Endothelial cell of hepatic sinusoid (primary cell): Measurements from ENCODE around the gene MEIOB.
"Not testable (repeated sequence)": the region's sequence is repeated elsewhere in the genome, so short reads cannot be mapped to it uniquely, and the experiment has no call there.

Source experiments
- in situ Hi-C: cut with HindIII; loops from 2 replicates; pipeline ENCODE4 v1.10.0; 2017; ENCODE audit warnings: low sequenced_read_pairs

The MEIOB gene

GRCh38 chr16:1908184-1908583 is 36.2 kb upstream of the MEIOB start:
- in situ Hi-C loops = no loop called here

- in situ Hi-C loops = no loop called here
Observed at GRCh38 chr16:1907226-1907860, 35.4 kb upstream of the MEIOB start.

DNA sequence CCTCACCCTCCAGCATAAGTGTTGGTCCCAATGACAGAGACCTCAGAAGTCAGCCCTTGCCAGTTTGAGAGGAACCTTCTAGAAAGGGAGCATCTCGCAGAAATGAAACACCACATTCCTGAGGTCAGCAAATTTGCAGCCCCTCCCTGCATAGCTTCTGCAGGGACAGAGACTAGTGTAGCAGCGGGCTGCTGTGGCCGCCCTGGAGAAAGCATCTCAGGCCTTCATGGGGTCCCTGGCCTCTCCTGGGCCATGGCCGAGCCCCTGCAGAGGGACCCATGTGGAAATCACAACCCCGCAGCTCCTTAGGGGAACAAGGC is 34.8 kb upstream of the MEIOB start:
- in situ Hi-C loops = no loop called here

DNA sequence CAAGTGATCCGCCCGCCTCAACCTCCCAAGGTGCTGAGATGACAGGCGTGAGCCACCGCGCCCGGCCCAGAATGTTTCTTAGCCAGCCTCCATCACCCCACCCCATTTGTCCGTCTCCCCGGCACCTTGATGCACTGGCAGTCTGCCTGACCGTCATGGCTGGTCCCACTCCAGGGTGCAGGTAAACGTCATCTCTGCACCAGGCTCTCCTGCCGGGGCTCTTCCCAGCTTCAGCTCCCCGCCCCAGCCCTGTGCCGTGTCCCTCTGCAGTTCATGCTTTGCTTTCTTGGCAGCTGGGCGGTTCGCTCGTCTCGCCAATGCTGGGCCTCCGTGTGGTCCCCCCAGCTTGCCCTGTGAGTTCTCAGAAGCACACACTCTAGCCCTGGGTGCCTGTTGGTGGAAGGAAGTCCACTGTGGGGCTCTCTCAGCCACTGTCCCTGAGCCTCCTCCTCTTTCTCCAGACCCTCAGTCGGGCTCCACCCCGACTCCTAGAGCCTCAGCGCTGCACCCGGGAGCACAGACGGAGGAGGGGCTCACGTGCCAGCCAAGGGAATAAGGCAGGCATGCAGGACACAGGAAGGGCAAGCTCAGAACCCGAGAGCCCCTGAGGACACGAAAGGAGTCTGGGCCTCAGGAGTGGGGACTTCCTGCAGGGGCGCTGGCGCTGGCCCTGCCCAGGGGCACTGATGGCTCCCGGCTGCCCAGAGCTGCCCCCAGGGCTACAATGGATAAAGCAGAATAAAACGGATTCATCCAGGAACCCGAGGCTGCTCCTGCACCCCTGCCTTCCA is 34.3 kb upstream of the MEIOB start:
- in situ Hi-C loops = no loop called here

- in situ Hi-C loops = no loop called here
Observed at GRCh38 chr16:1903845-1904840, 32.2 kb upstream of the MEIOB start.

DNA sequence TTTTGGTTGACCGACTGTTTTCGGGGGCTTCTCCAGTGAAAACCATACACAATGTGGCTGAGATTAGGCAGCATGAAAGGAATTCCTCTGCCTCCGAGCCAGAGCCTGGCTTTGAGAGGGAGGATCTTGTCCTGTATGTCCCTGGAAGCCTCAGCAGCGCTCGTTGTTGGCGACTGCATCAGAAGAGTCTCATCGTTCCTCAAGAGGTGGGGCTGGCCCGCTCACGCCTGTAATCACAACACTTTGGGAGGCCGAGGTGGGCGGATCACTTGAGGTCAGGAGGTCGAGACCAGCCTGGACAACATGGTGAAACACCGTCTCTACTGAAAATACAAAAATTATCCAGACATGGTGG is 31.2 kb upstream of the MEIOB start:
- in situ Hi-C loops = no loop called here

GRCh38 chr16:1902547-1903219 is 30.7 kb upstream of the MEIOB start:
- in situ Hi-C loops = no loop called here

- in situ Hi-C loops = no loop called here
Observed at GRCh38 chr16:1900452-1900774, 28.4 kb upstream of the MEIOB start.

GRCh38 chr16:1899641-1900451 is 27.9 kb upstream of the MEIOB start:
- in situ Hi-C loops = no loop called here

GRCh38 chr16:1897692-1898091 is 25.7 kb upstream of the MEIOB start:
- in situ Hi-C loops = not testable (repeated sequence)

- in situ Hi-C loops = no loop called here
Observed at GRCh38 chr16:1895949-1896675, 24.1 kb upstream of the MEIOB start.

DNA sequence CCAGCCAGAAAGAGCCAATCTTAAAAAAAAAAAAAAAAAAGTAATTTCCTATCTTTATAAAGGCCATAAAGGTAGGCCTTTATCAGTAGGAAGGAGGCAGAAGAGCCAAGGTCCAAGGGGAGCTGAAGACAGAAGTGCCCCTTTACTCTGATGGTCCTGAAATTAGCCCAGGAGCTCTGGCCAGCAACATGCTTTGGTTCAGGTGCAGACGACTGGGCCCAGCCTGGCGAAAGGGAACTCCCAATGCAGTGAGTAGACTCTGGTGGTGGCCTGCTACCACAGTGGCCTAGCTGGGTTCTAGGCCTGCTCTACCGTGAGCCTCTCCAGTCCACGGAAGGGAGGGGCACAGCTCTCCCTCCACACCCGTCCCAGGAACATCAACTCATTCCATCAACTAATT is 23.1 kb upstream of the MEIOB start:
- in situ Hi-C loops = no loop called here

DNA sequence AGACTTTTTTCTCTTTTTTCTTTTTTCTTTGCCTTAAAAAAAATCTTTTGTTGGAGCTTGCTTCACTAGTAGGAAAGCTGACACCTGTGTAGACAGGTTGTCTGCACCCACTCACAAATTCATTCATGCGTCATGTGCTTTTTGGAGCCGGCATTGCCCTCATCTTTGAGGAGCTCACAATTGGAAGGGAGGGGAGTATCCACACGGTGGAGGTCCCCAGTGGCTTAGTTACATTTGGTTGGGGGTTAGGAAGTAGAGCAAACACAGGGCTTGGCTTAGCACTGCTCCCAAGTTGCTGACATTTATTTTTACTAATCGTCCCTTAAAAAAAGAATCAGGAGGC is 18.7 kb upstream of the MEIOB start:
- in situ Hi-C loops = no loop called here

DNA sequence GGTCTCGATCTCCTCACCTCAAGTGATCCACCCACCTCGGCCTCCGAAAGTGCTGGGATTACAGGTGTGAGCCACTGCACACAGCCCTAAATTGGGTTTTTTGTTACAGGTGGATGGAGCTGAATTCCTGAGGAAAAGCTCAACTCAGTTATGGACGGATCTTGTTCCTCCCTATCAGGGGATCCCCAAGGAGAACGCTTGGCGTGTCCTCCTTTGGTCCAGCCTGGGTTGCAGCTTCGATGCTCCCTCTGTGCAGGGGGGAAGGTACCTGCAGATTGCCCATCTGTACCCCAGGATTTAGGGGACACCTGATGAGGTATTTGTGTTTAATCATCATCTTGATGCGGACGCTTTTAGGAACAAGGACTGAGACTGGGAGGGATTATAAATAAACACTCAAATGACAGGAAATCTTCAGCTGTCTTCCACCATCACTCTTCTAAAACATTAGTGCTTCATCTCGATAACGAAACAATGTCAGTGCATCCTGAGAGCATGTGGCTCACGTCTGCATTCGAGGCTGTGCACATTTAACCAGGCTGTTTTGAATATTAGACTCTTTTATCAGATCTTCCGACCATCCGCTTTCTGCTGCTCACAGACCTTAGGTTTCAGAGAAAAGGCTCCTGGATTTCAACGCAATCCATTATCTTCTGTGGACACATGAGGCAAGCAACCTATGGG is 18.2 kb upstream of the MEIOB start:
- in situ Hi-C loops = no loop called here

DNA sequence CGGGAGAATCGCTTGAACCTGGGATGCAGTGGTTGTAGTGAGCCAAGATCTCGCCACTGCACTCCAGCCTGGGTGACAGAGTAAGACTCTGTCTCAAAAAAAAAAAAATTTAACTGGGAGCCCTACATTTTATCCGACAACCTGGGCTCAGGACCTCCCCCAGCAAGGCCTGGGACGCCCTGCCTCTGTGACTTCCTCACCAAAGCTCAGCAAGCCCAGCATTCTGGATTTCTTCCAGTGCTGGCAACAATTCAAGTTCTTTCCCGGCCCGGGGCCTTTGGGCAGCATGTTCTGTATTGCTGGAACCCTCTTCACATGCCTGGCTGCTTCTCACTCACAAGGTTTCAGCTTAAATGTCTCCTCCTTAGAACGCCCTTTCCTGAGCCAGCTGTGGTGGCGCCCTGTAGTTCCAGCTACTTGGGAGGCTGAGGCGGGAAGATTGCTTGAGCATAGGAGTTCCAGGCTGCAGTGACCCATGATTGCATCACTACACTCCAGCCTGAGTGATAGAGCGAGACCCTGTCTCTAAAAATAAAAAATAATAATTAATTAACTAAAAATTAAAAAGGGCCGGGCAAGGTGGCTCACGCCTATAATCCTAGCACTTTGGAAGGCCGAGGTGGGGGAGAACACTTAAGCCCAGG is 15.9 kb upstream of the MEIOB start:
- in situ Hi-C loops = no loop called here

DNA sequence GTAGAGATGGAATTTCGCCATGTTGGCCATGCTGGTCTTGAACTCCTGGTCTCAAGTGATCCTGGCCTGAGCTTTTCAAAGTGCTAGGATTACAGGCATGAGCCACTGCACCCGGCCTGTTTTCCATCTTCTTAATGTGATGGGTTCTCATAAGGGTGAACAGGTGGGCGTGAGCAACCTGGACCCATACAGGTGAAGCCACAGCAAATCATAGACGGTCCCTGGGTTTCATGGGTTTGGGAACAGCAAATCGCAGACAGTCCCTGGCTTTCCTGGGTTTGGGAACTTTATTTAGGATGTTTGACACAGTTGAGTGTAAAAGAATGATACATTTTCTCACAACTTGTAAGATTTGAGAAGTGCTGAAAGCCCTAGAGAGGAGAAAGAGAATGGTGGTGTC is 12.9 kb upstream of the MEIOB start:
- in situ Hi-C loops = no loop called here

GRCh38 chr16:1884155-1884760 is 12.3 kb upstream of the MEIOB start:
- in situ Hi-C loops = no loop called here

GRCh38 chr16:1881172-1881571 is 9.2 kb upstream of the MEIOB start:
- in situ Hi-C loops = not testable (repeated sequence)
